ENCODE results near the gene COLEC11.
A peak's percentile ranks its signal among the peaks of the same experiment; 100 is the strongest.

COLEC11 gene

GRCh38 chr2:3594493-3595281 lies at the start of gene COLEC11:
TSS of gene COLEC11 (plus strand) at chr2:3595112. CDS start at chr2:3604341, 9,229 bp downstream.
- H3K27ac ChIP-seq = no peak within 1 kb of the TSS
- no peak for TF ChIP-seq ZFX (IDR thresholded peaks at IDR 0.05; ENCODE audit: borderline replicate concordance)
- TF ChIP-seq CTCF (IDR thresholded peaks at IDR 0.05) = no peak

GRCh38 chr2:3545788-3546478 lies 49.0 kb upstream of the COLEC11 start:
- no peak overlapping the region for H3K27ac ChIP-seq
- TF ChIP-seq ZFX (IDR thresholded peaks at IDR 0.05; ENCODE audit: borderline replicate concordance) (no peak), CTCF (IDR thresholded peaks at IDR 0.05) (no peak)

GRCh38 chr2:3547915-3548314 lies 47.0 kb upstream of the COLEC11 start:
- no peak overlapping the region for H3K27ac ChIP-seq
- no peak for TF ChIP-seq ZFX (IDR thresholded peaks at IDR 0.05; ENCODE audit: borderline replicate concordance)
- TF ChIP-seq CTCF (IDR thresholded peaks at IDR 0.05) = no peak

GRCh38 chr2:3553946-3554345 lies 41.0 kb upstream of the COLEC11 start:
- H3K27ac ChIP-seq = no peak overlapping the region
- TF ChIP-seq ZFX (IDR thresholded peaks at IDR 0.05; ENCODE audit: borderline replicate concordance) = no peak
- TF ChIP-seq CTCF (IDR thresholded peaks at IDR 0.05) = no peak

GRCh38 chr2:3557639-3558204 lies 37.2 kb upstream of the COLEC11 start:
- TF ChIP-seq ZFX (IDR thresholded peaks at IDR 0.05; ENCODE audit: borderline replicate concordance) (no peak), CTCF (IDR thresholded peaks at IDR 0.05) (no peak)
- peak overlapping the region; percentile 80 for H3K27ac ChIP-seq

DNA sequence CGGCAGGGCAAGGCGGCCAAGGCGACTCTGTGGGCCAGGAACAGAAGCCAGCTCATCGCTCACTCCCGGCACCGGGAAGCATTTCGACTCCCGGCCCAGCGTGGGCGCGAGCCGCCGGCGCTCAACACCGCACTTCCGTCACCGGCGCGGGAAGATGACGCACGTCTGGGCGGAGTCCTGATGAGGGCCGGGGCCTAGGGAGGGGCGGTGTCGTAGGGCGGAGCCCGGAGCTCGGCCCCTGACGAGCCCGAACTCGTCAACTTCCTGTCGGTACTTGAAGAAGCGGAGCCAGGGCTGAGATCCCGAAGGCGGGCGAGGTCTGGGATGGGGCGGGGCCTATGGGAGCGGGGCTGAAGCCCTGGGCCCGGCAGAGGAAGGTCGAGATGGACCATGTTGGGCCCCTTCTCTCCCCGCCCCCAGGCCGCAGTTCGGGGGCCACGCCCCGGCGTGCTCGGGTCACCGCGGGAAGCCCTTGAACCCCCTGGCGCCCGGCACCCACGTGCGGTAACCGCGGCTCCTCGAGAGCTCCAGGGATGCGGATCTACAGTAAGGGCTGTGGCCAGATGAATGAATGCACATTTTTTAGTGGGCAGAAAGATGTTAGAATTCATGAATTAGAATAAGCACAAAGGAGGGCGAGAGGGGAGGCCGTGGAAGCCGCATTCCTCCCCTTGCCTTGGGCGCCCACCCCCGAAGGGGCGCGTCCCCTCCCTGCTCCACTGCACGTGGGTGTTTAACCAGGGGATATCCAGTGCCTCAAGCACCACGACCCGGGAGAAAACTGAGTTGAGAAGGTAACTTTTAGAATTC lies 36.5 kb upstream of the COLEC11 start, which contains the start of gene RNASEH1:
RNASEH1 (minus strand) TSS at position 129 of the 810 bp plus-strand sequence; CDS start at position 56, 73 bp downstream.
- TF ChIP-seq ZFX (IDR thresholded peaks at IDR 0.05; ENCODE audit: borderline replicate concordance) = no peak
- no peak for TF ChIP-seq CTCF (IDR thresholded peaks at IDR 0.05)
- peak within 1 kb of the TSS; percentile 80 for H3K27ac ChIP-seq
